Stimulated activated CD4-positive, alpha-beta T cell treated with anti-CD3 and anti-CD28 coated beads, Interleukin-4, amount 100 ng/mL, for 4 hours (primary cell): ENCODE data around the gene OGG1.

Experiments
- DNase-seq, 2 experiments: peaks; one replicate each; pipeline ENCODE4 v3.0.0-alpha.2; 2020

The OGG1 gene

GRCh38 chr3:9729419-9729818, 20.3 kb upstream of the OGG1 start:
- no peak for DNase-seq

- DNase-seq: no peak
Observed at GRCh38 chr3:9730657-9731205, 19.0 kb upstream of the OGG1 start.

- DNase-seq: peak; percentile 99 to 100
Observed at GRCh38 chr3:9731206-9732079, 18.3 kb upstream of the OGG1 start, which contains the start of gene BRPF1. BRPF1 (plus strand) TSS chr3:9731735; CDS start chr3:9734141, 2,406 bp downstream.

- DNase-seq: peak in 1 of 2 experiments; percentile 25
Observed at GRCh38 chr3:9732080-9732739, 17.5 kb upstream of the OGG1 start.

- no peak for DNase-seq
Observed at GRCh38 chr3:9732740-9733115, 17.0 kb upstream of the OGG1 start.

GRCh38 chr3:9736831-9737230, 12.9 kb upstream of the OGG1 start:
- peak in 1 of 2 experiments; percentile 19 for DNase-seq

GRCh38 chr3:9739181-9739580, 10.6 kb upstream of the OGG1 start:
- no peak for DNase-seq

GRCh38 chr3:9742560-9742959, 7.2 kb upstream of the OGG1 start:
- DNase-seq: no peak

- no peak for DNase-seq
Observed at GRCh38 chr3:9743548-9743947, 6.2 kb upstream of the OGG1 start.

- DNase-seq: no peak
Observed at GRCh38 chr3:9744162-9744561, 5.6 kb upstream of the OGG1 start.

GRCh38 chr3:9745521-9745920, 4.2 kb upstream of the OGG1 start:
- no peak for DNase-seq

GRCh38 chr3:9746330-9746729, 3.4 kb upstream of the OGG1 start:
- no peak for DNase-seq

GRCh38 chr3:9747267-9747666, 2.5 kb upstream of the OGG1 start:
- no peak for DNase-seq

- no peak for DNase-seq
Observed at GRCh38 chr3:9748031-9748430, 1.7 kb upstream of the OGG1 start.

GRCh38 chr3:9749296-9749644, 482 bp upstream of the OGG1 start:
- DNase-seq: no peak

- DNase-seq: no peak
Observed at GRCh38 chr3:9750556-9751411, 1.0 kb downstream of the OGG1 start.

- DNase-seq: no peak
Observed at GRCh38 chr3:9754678-9755077, 4.9 kb downstream of the OGG1 start.

- DNase-seq: no peak
Observed at GRCh38 chr3:9757427-9757826, 7.7 kb downstream of the OGG1 start.

- DNase-seq: no peak
Observed at GRCh38 chr3:9760779-9761505, 11.2 kb downstream of the OGG1 start.

GRCh38 chr3:9761919-9762318, 12.2 kb downstream of the OGG1 start:
- no peak for DNase-seq

GRCh38 chr3:9762871-9763270, 13.1 kb downstream of the OGG1 start:
- DNase-seq: no peak

GRCh38 chr3:9765865-9766264, 16.1 kb downstream of the OGG1 start:
- DNase-seq: no peak
